ENCODE measurements around the gene NCOA6.
"Not testable (repeated sequence)": the region's sequence is repeated elsewhere in the genome, so short reads cannot be mapped to it uniquely, and the experiment has no call there.

The NCOA6 gene

DNA sequence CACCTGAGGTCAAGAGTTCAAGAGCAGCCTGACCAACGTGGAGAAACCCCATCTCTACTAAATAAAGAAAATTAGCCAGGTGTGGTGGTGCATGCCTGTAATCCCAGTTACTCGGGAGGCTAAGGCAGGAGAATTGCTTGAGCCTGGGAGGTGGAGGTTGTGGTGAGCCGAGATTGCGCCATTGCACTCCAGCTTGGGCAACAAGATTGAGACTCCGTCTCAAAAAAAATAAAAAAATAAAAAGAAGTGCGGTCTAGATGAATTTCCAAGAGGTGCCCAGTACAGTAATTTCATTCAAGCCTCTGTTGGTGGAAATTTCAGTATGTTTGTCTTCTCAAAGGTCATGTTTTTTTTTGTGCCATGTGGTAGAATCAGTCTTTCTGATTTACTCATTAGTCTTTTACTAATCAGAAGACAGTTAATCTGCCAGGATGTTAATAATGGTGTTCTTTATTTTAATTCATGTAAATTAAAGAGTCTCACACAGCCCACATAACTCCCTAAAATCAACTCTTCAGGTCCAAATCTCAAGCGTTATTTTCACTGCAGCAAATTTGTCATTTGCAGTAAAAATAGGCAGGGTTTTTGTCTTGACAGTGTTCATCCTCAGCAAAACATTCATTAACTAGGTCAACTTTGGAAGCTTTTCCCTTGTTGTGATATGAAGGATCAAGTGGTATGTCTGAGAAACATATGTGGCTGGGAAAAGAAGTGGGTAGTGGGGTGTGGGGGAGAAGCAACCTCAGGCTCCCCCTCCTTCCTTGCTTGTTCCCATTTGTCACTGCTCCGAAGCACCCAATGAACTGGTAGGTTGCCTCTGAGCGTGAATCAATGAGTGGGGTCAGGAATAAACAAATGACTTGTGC, 108.0 kb downstream of the NCOA6 start:
- TF ChIP-seq, protein P1, sequence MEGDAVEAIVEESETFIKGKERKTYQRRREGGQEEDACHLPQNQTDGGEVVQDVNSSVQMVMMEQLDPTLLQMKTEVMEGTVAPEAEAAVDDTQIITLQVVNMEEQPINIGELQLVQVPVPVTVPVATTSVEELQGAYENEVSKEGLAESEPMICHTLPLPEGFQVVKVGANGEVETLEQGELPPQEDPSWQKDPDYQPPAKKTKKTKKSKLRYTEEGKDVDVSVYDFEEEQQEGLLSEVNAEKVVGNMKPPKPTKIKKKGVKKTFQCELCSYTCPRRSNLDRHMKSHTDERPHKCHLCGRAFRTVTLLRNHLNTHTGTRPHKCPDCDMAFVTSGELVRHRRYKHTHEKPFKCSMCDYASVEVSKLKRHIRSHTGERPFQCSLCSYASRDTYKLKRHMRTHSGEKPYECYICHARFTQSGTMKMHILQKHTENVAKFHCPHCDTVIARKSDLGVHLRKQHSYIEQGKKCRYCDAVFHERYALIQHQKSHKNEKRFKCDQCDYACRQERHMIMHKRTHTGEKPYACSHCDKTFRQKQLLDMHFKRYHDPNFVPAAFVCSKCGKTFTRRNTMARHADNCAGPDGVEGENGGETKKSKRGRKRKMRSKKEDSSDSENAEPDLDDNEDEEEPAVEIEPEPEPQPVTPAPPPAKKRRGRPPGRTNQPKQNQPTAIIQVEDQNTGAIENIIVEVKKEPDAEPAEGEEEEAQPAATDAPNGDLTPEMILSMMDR (IDR thresholded peaks at IDR 0.05), result no peak
- no peak for DNase-seq
- Histone ChIP-seq H3K27me3 (no peaks in the 10 kb centered on the region), H3K36me3 (peaks cover 16 to 52% (median 46%) of the 10 kb centered on the region in 3 donors), H3K4me3 (no peak overlapping the region), H3K9me3 (no peaks in the 10 kb centered on the region), H3K27ac (no peak overlapping the region), H3K4me1 (no peaks in the 10 kb centered on the region)
- intact Hi-C loops (cut with DNase I; ENCODE audit: low total_unique reads), result no loop called here

- no peaks in the 10 kb centered on the region for H3K4me1 ChIP-seq
- intact Hi-C loops (cut with DNase I; ENCODE audit: low total_unique reads), result no loop called here
- H3K27me3 ChIP-seq, result no peaks in the 10 kb centered on the region
- H3K9me3 ChIP-seq, result no peaks in the 10 kb centered on the region
- H3K4me3 ChIP-seq, result no peak overlapping the region
- peaks cover 16 to 51% (median 46%) of the 10 kb centered on the region in 3 donors for H3K36me3 ChIP-seq
- no peak overlapping the region for H3K27ac ChIP-seq
- no peak for DNase-seq
- TF ChIP-seq, protein P1 (IDR thresholded peaks at IDR 0.05), result no peak
Measured at GRCh38 chr20:34716921-34717229, 108.6 kb downstream of the NCOA6 start.

DNA sequence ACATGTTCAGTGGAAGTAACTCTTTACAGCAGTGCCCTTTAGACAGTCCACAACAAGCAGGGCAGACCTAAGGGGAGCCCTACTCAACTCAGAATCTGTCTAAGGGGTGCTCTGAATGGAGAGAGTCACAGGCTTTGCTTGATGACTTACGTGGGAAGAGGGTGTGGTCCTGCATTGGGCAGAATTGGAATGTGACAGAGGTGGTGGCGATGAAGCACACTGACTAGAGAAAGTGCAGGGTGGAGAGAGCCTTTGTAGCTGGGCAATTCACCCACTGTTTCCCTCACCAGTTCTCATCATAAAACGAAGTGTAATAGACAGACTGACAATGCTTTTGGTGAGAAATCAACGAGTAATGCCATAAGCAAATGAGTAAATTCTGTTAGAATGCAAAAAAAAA, 110.1 kb downstream of the NCOA6 start:
- TF ChIP-seq, protein P1 (IDR thresholded peaks at IDR 0.05), result no peak
- Histone ChIP-seq H3K36me3 (peaks cover 16 to 51% (median 46%) of the 10 kb centered on the region in 3 donors), H3K4me1 (peaks cover 0 to 6% (median 2%) of the 10 kb centered on the region in 4 donors), H3K9me3 (no peaks in the 10 kb centered on the region), H3K27ac (no peak overlapping the region), H3K27me3 (no peaks in the 10 kb centered on the region), H3K4me3 (no peak overlapping the region)
- intact Hi-C loops (cut with DNase I; ENCODE audit: low total_unique reads), result no loop called here
- no peak for DNase-seq

DNA sequence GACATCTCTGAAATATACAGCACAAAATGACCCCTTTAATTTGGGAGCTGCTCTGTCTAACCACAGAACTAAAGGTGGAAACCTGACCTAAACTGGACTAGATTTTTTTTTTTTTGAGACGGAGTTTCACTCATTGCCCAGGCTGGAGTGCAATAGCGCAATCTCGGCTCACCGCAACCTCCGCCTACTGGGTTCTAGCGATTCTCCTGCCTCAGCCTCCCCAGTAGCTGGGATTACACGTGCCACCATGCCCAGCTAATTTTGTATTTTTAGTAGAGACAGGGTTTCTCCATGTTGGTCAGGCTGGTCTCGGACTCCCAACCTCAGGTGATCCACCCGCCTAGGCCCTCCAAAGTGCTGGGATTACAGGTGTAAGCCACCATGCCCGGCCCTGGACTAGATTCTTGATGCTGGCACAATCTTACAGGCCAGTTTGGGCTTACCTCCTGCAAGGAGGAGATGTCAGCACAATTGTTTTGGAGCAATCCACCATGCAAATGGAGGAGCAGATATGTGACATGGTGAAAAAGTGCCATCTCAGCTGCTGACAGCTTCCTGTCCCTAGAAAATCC, 111.4 kb downstream of the NCOA6 start:
- H3K9me3 ChIP-seq, H3K27me3 ChIP-seq, H3K27ac ChIP-seq, DNase-seq, H3K4me3 ChIP-seq: not testable (repeated sequence)
- intact Hi-C loops (cut with DNase I; ENCODE audit: low total_unique reads), result loop anchor here (5.0 kb wide), 1 partner anchor 412 kb away; the partner anchor contains the start of gene AHCY
- Histone ChIP-seq H3K36me3 (peaks cover 16 to 47% (median 46%) of the 10 kb centered on the region in 3 donors), H3K4me1 (peaks cover 0 to 11% (median 4%) of the 10 kb centered on the region in 4 donors)

DNA sequence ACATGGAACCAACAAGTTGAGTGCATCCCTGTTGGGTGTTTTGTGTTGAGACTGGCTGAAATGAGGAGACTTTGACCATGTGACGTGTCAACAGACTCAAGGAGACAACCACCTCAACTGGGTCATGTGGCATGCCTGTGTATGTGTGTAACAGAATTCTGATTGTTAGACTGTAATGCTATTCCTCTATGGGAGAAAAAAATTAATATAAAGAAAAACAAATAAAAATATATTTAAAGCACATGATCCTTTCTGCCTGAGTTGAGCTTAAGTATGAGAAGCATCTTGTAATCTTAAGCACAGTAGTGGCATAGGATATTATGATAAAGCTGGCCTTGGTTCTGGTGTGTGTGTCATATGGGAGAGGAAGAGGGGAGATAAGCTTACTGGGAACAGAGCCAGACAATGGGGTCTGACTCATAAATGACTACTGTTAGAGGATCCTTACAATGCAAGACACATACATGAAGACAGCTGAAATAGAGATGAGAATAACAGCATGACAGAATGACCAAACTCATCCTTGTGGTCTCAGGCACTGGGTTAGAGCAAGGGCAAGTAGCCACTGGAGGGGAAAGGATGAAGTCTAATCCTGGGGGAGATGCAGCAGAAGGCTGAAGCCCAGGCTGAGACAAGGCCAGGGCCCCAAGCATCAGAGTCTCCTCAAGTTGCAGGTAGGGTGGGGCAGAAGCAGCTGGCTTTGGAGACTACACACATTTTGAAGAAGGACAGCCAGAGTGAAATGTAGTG, 112.1 kb downstream of the NCOA6 start:
- Histone ChIP-seq H3K36me3 (peaks cover 16 to 46% (median 40%) of the 10 kb centered on the region in 3 donors), H3K4me1 (peaks cover 0 to 18% (median 8%) of the 10 kb centered on the region in 4 donors), H3K27me3 (no peaks in the 10 kb centered on the region), H3K4me3 (no peak overlapping the region), H3K9me3 (no peaks in the 10 kb centered on the region), H3K27ac (no peak overlapping the region)
- intact Hi-C loops (cut with DNase I; ENCODE audit: low total_unique reads), result loop anchor here (5.0 kb wide), 1 partner anchor 411 kb away; the partner anchor contains the start of gene AHCY
- TF ChIP-seq, protein P1 (IDR thresholded peaks at IDR 0.05), result no peak
- DNase-seq, result no peak
